ENCODE measurements around the gene POMGNT1.
A peak's percentile ranks its signal among the peaks of the same experiment; 100 is the strongest.

The POMGNT1 gene

GRCh38 chr1:46206399-46206798 is 8.2 kb upstream of the POMGNT1 start:
- no peak for DNase-seq

- no peak for DNase-seq
Observed at GRCh38 chr1:46205791-46206190, 7.6 kb upstream of the POMGNT1 start.

- DNase-seq: no peak
Observed at GRCh38 chr1:46205141-46205540, 6.9 kb upstream of the POMGNT1 start.

- no peak for DNase-seq
Observed at GRCh38 chr1:46204406-46204742, 6.1 kb upstream of the POMGNT1 start.

- no peak for DNase-seq
Observed at GRCh38 chr1:46203738-46204405, 5.6 kb upstream of the POMGNT1 start.

GRCh38 chr1:46199233-46199749 is 1.1 kb upstream of the POMGNT1 start:
- DNase-seq: no peak

GRCh38 chr1:46197560-46197963 is 672 bp downstream of the POMGNT1 start:
- DNase-seq: no peak

GRCh38 chr1:46196609-46197008 is 1.6 kb downstream of the POMGNT1 start:
- no peak for DNase-seq

- no peak for DNase-seq
Observed at GRCh38 chr1:46194641-46195193, 3.5 kb downstream of the POMGNT1 start.

GRCh38 chr1:46193984-46194570 is 4.2 kb downstream of the POMGNT1 start:
- no peak for DNase-seq

- no peak for DNase-seq
Observed at GRCh38 chr1:46193285-46193684, 4.9 kb downstream of the POMGNT1 start.

- no peak for DNase-seq
Observed at GRCh38 chr1:46192171-46192570, 6.1 kb downstream of the POMGNT1 start.

GRCh38 chr1:46191033-46191701 is 7.1 kb downstream of the POMGNT1 start:
- DNase-seq: no peak

- DNase-seq: no peak
Observed at GRCh38 chr1:46190539-46190938, 7.7 kb downstream of the POMGNT1 start.

- DNase-seq: no peak
Observed at GRCh38 chr1:46188295-46189030, 9.8 kb downstream of the POMGNT1 start.

GRCh38 chr1:46187106-46187869 is 10.9 kb downstream of the POMGNT1 start:
- no peak for DNase-seq

GRCh38 chr1:46186076-46186475 is 12.2 kb downstream of the POMGNT1 start:
- DNase-seq: no peak

- DNase-seq: peak; percentile 74
Observed at GRCh38 chr1:46184920-46185658, 13.1 kb downstream of the POMGNT1 start.

GRCh38 chr1:46183926-46184557 is 14.2 kb downstream of the POMGNT1 start:
- no peak for DNase-seq

GRCh38 chr1:46183079-46183847 is 15.0 kb downstream of the POMGNT1 start:
- DNase-seq: no peak

All from stimulated activated CD8-positive, alpha-beta memory T cell treated with anti-CD3 and anti-CD28 coated beads, Interleukin-4, amount 100 ng/mL, for 48 hours (primary cell).